Urothelium cell line (cell line): ENCODE results near the gene MAPKAPK2.
"Not testable (repeated sequence)": the region's sequence is repeated elsewhere in the genome, so short reads cannot be mapped to it uniquely, and the experiment has no call there.

Source experiments
- DNase-seq: peaks from one replicate; pipeline ENCODE4 v3.0.0; 2011; ENCODE audit warnings: low spot score, mixed read lengths
- FAIRE-seq: peaks from 2 replicates; lab custom pipeline; 2011; peaks lifted over from hg19 to GRCh38; lab: Jason Lieb, UNC

The MAPKAPK2 gene

GRCh38 chr1:206684478-206685333 is at the start of gene MAPKAPK2:
TSS of gene MAPKAPK2 (plus strand) at chr1:206684905. CDS start at chr1:206685230, 325 bp downstream.
- FAIRE-seq: no peak
- peak; percentile 96 for DNase-seq

- DNase-seq (peak; percentile 97), FAIRE-seq (peak; percentile 40)
These were observed 49.4 kb upstream of the MAPKAPK2 start, which contains the start of gene DYRK3 for GRCh38 chr1:206635080-206635977. TSS of gene DYRK3 (plus strand) at chr1:206635536. CDS start at chr1:206635704, 168 bp downstream.

DNA sequence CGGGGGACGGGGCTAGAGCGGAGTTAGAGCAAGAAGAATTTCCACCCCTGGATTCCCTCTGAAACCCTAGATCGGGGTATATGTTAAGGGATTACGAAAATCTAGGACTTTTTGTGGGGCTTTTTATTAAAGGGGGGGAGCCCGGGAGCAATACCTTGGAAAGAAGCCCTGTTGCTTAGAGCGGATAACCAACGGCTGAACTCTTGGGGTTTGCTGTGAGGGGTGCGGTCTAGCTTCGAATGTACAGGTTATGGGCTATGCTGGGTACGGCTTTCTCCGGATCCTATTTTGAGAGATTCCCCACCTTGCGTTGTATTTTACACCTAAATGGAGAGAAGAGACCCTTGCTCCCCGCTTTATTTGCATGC is 48.7 kb upstream of the MAPKAPK2 start:
- DNase-seq (no peak), FAIRE-seq (no peak)

DNA sequence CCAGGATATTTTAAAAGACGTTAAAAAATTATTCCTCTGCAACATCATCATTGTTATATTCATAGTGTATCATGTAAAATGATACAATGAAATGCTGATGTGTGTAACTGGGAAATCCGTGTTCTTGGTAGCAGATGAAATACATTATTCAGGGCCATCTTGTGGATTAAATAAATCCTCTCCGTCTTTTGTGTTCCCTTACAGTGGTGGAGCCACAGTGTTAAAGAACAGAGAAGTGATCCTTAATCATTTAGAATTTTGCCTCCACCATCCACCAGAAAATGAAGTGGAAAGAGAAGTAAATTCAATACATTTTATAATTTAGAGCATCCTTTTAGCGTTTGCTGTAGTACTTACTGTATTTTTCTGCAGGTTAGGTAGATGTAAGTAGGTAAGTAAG is 48.0 kb upstream of the MAPKAPK2 start:
- DNase-seq: no peak
- no peak for FAIRE-seq

DNA sequence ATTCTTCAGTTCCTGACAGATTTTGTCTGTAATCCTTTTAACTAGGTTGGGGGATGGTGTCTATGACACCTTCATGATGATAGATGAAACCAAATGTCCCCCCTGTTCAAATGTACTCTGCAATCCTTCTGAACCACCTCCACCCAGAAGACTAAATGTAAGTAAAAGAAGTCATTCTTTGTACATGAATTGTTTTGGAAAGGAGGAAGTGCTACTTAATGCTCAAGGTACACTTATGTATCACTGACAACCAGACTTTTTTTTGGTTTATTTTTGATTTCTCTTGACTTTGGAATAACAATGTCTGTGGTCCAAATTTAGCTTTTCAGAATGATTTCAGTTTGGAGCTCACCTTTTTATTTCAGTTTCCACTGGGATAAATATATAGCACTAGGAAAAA is 47.1 kb upstream of the MAPKAPK2 start:
- FAIRE-seq (no peak), DNase-seq (no peak)

DNA sequence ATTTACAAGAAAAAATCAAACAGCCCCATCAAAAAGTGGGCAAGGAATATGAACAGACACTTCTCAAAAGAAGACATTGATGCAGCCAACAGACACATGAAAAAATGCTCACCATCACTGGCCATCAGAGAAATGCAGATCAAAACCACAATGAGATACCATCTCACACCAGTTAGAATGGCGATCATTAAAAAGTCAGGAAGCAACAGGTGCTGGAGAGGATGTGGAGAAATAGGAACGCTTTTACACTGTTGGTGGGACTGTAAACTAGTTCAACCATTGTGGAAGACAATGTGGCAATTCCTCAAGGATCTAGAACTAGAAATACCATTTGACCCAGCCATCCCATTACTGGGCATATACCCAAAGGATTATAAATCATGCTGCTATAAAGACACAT is 42.6 kb upstream of the MAPKAPK2 start:
- DNase-seq, FAIRE-seq: not testable (repeated sequence)

DNA sequence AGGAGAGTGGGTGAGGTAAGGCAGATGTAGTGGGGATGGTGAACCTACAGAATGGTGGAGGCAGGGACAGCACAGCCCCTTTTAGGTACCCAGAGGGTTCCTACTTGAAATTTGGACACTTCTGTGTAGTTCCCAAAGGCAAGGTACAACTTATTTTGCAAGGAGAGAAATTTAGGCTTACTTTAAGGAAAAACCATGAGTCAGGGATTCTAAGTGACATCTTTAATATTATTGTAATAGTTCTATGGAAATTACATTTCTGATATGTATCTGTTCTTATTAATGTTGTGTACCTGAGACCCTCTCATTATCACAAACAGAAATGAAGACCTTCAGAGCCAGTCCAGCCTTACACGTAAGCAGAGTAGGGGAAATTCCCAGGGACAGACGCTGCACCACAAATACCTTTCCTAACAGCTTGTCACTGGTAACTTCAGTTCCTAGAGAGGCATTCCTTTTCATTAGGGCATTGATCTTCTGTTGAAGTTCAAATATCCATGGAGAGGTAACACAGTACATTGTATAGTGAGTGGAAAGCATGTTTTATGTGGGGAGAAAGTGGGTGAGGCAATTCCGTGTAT is 41.5 kb upstream of the MAPKAPK2 start:
- FAIRE-seq (no peak), DNase-seq (no peak)

GRCh38 chr1:206646504-206646903 is 38.2 kb upstream of the MAPKAPK2 start:
- DNase-seq (no peak), FAIRE-seq (no peak)

DNA sequence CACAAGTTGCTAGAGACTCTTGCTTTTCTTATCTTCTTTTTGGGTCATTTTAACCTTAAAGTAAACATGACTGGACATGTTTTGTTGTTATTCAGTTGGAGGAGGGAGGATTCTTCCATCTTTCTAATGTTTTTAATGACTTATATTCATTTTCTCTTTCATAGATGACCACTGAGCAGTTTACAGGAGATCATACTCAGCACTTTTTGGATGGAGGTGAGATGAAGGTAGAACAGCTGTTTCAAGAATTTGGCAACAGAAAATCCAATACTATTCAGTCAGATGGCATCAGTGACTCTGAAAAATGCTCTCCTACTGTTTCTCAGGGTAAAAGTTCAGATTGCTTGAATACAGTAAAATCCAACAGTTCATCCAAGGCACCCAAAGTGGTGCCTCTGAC is 37.5 kb upstream of the MAPKAPK2 start:
- no peak for DNase-seq

GRCh38 chr1:206649261-206649921 is 35.3 kb upstream of the MAPKAPK2 start:
- no peak for FAIRE-seq
- DNase-seq: no peak

More for the DNA sequence above, 37.5 kb upstream of the MAPKAPK2 start:
- FAIRE-seq: no peak

GRCh38 chr1:206651014-206651413 is 33.7 kb upstream of the MAPKAPK2 start:
- DNase-seq (no peak), FAIRE-seq (no peak)

DNA sequence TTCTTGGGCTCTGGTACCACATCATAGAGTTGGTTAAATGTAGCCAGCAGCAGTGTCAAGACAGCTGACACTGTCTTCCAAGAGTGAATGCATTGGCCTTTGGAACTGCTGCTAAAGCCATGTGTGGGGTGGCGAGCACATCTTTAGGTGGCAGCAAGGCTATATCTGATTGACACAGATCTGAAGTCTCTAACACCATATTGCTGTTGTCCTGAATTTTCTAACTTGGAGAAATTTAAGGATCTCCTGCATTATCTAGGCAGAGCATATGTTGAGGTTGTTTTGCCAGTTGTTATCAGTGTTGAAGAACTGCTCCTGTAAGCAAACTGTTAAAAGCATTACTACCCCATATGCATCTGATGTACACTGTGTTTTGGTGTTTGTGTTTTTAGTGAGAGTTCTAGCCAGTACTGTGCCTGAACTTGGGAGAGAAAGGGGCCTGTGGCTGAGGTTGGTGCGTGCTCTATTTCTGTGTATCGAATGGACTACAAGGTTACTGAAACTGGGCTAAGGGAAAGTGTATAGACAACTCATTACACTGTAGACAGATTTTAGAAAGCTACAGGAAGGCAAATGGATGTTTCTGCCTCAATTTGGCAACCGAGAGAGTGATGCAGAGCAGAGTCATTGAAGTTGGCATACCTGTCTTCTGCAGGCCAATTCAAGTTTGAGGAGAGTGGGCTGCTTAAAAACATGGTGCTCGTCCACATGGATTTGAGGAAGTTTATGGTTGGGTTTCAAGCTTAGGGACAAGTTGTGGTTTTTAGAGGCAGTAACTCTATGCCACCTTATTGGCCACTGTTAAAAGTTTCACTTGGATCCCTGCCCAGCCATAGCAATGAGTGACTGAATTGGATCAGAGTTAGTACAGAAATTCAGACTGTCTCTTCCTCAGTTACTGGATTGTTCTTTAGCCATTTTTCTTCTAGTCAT is 32.5 kb upstream of the MAPKAPK2 start:
- FAIRE-seq (no peak), DNase-seq (no peak)

DNA sequence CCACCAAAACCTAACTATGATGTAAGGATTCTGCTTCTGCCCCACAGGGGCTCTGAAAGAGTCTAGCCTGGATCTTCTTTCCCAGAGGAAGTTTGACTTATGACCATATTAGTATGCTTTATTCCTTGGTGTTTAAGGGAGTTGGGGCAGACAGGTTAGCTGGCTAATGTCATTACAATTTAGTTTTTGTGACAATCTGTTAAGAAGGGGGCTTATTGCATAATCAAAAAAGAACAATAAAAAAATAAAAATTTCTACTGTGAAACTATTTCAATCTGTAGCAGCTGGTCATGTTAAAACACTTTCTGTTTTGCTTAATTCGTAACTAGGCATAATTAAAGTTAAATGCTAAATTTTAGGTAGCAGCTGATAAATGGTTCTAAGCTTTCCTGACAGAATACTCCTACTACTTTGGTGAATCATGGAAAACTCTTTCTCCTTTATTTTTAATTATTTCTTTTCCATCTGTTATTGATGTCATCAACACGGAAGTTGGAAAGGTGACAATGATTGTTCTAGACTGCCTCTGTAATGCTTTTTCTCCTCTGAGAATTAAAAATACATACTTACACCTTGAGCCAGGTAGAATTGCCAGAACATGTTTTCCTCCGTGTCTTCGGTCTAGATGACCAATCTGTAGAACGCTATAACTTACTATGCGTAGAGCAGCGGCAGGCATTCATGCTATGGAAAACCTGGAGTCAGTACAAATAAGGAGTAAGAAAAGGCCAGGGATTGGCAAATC is 30.8 kb upstream of the MAPKAPK2 start:
- DNase-seq (no peak), FAIRE-seq (no peak)

GRCh38 chr1:206654828-206655227 is 29.9 kb upstream of the MAPKAPK2 start:
- no peak for DNase-seq
- no peak for FAIRE-seq

GRCh38 chr1:206655471-206655882 is 29.2 kb upstream of the MAPKAPK2 start:
- no peak for DNase-seq
- no peak for FAIRE-seq

- DNase-seq (no peak), FAIRE-seq (no peak)
These were observed 27.8 kb upstream of the MAPKAPK2 start for GRCh38 chr1:206656936-206657335.

DNA sequence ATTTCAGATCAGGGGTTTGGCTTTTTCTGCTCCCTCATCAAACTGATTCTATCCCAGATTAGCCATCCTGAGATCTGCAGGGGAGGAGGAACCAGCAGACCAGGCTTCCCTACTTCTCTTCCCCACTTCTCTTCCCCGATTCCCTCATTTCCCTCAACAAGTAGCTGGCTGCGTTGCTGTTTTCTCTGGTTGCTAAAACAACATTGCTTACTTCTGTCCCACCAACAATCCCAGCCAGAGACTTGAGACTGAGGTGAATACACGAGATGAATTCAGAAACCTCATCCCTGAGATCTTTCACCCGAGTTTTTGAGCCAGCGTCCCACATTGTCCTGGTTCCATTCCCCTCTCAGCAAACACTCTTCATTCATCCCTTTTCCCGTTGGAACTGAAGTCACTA is 27.0 kb upstream of the MAPKAPK2 start:
- FAIRE-seq: no peak

GRCh38 chr1:206658264-206658980 is 26.3 kb upstream of the MAPKAPK2 start:
- FAIRE-seq (no peak), DNase-seq (peak; percentile 62)

More for the DNA sequence above, 27.0 kb upstream of the MAPKAPK2 start:
- DNase-seq: no peak
